Sigmoid colon (tissue), 7 donors: ENCODE data around the gene CACNA2D3. TPM values are rescaled to one million over a fixed set of nuclear protein-coding genes. Genes with fewer than 3 reads are reported as not detected.

Source experiments
- DNase-seq: peaks from one replicate; pipeline ENCODE4 v3.0.0-alpha.2; 2019
- H3K27ac ChIP-seq, 4 donors: fragments of 200-600 bp; sonication (generic); one replicate each; pipeline ENCODE4 v1.5.1; 2016 to 2019; ENCODE audit warnings: mild to moderate bottlenecking in 1 of 4
- H3K27me3 ChIP-seq, 3 donors: fragments of 200-600 bp; sonication (generic); one replicate each; pipeline ENCODE4 v1.5.1; 2019; ENCODE audit warnings: mild to moderate bottlenecking in 1 of 3
- H3K36me3 ChIP-seq, 4 donors: fragments of 200-600 bp; sonication (generic); one replicate each; pipeline ENCODE4 v1.5.1; 2016 to 2019
- H3K4me1 ChIP-seq, 4 donors: fragments of 200-600 bp; sonication (generic); one replicate each; pipeline ENCODE4 v1.5.1; 2017 to 2019
- H3K4me3 ChIP-seq, 4 donors: fragments of 200-600 bp; sonication (generic); one replicate each; pipeline ENCODE4 v1.5.1; 2017 to 2019; ENCODE audit warnings: mild to moderate bottlenecking in 2 of 4, moderate library complexity in 1 of 4
- H3K9me3 ChIP-seq, 4 donors: fragments of 200-600 bp in 3 of 4; sonication (generic) in 3 of 4; one replicate each; pipeline versions ENCODE4 v1.5.1 to v1.6.1; 2013 to 2019
- CTCF ChIP-seq, 4 experiments: fragments of 450-650 bp in 3 of 4; fragments of 200-600 bp in 1 of 4; IDR thresholded peaks; one replicate each; pipeline ENCODE4 v1.5.1; 2016 to 2019; ENCODE audit warnings: antibody characterized with exemption in 4 of 4, mild to moderate bottlenecking in 3 of 4, moderate library complexity in 2 of 4
- EP300 ChIP-seq, 4 donors: sonication (generic); formaldehyde crosslinking; IDR thresholded peaks; one replicate each; pipeline ENCODE4 v1.6.1; 2017; ENCODE audit warnings: antibody characterized with exemption in 4 of 4
- POLR2A ChIP-seq, 2 donors: fragments of 450-650 bp; IDR thresholded peaks; one replicate each; pipeline ENCODE4 v1.6.1; 2016; ENCODE audit warnings: antibody characterized with exemption in 2 of 2, mild to moderate bottlenecking in 2 of 2, moderate library complexity in 2 of 2
- POLR2AphosphoS5 ChIP-seq, 4 donors: sonication (generic); formaldehyde crosslinking; IDR thresholded peaks; one replicate each; pipeline ENCODE4 v1.6.1; 2017; ENCODE audit warnings: antibody characterized with exemption in 4 of 4
- WGBS, 2 donors: extraction: QIAGEN DNeasy Blood & Tissue Kit; methylation state at CpG; one replicate each; pipeline ENCODE4 v1.1.7; 2013; 5-methylcytosine and 5-hydroxymethylcytosine counted together
- intact Hi-C: fragments of 100-400 bp; cut with DNase I; formaldehyde crosslinking; loops from one replicate; pipeline ENCODE4 v1.15.1; 2023
- polyA plus RNA-seq, 3 donors: library from polyadenylated mRNA; stranded (reverse); fragments of 200-250 nt; gene quantifications; one replicate each; pipeline ENCODE4 v1.2.3, GENCODE V29; 2013
- total RNA-seq, 4 donors: library from RNA; depleted of rRNA; stranded (reverse); fragments of >200 nt; gene quantifications; one replicate each; pipeline ENCODE4 v1.1.0, GENCODE V29; 2016
- donor health status: healthy with polysubstance abuse.
- donor health status: Bipolar disorder and iron deficiency.
- donor health status: healthy.

Gene CACNA2D3
- total and polyA plus RNA-seq, 7 donors: 0.32 to 10.2 (median 4.8) TPM; not detected in 1

GRCh38 chr3:54311211-54311747 lies 188.9 kb downstream of the CACNA2D3 start:
- H3K27me3 ChIP-seq: no peaks in the 10 kb centered on the region
- no peak overlapping the region for H3K4me3 ChIP-seq
- no peak for DNase-seq
- H3K36me3 ChIP-seq: no peaks in the 10 kb centered on the region
- intact Hi-C loops: no loop called here
- WGBS, 2 donors: 84 to 85% methylated on average over 6 of the region's 6 CpGs
- H3K9me3 ChIP-seq: peaks cover 0 to 3% (median 0%) of the 10 kb centered on the region in 4 donors
- H3K27ac ChIP-seq: no peak overlapping the region
- H3K4me1 ChIP-seq: no peaks in the 10 kb centered on the region
- TF ChIP-seq POLR2AphosphoS5 (IDR thresholded peaks at IDR 0.05): no peak
- no peak for TF ChIP-seq CTCF (IDR thresholded peaks at IDR 0.05)
- no peak for TF ChIP-seq POLR2A (IDR thresholded peaks at IDR 0.05)
- no peak for TF ChIP-seq EP300 (IDR thresholded peaks at IDR 0.05)

GRCh38 chr3:54312156-54312899 lies 190.0 kb downstream of the CACNA2D3 start:
- intact Hi-C loops: no loop called here
- 73 to 75% methylated on average over 9 of the region's 9 CpGs for WGBS, 2 donors
- H3K4me3 ChIP-seq: no peak overlapping the region
- no peak overlapping the region for H3K27ac ChIP-seq
- H3K36me3 ChIP-seq: no peaks in the 10 kb centered on the region
- H3K27me3 ChIP-seq: no peaks in the 10 kb centered on the region
- no peak for TF ChIP-seq CTCF (IDR thresholded peaks at IDR 0.05)
- DNase-seq: no peak
- peaks cover 0 to 3% (median 0%) of the 10 kb centered on the region in 4 donors for H3K9me3 ChIP-seq
- no peaks in the 10 kb centered on the region for H3K4me1 ChIP-seq

GRCh38 chr3:54313418-54313817 lies 191.1 kb downstream of the CACNA2D3 start:
- Histone ChIP-seq H3K9me3 (peaks cover 0 to 3% (median 0%) of the 10 kb centered on the region in 4 donors), H3K27ac (no peak overlapping the region), H3K27me3 (no peaks in the 10 kb centered on the region), H3K4me1 (no peaks in the 10 kb centered on the region), H3K4me3 (no peak overlapping the region), H3K36me3 (no peaks in the 10 kb centered on the region)
- TF ChIP-seq EP300 (IDR thresholded peaks at IDR 0.05) (no peak), CTCF (IDR thresholded peaks at IDR 0.05) (no peak), POLR2A (IDR thresholded peaks at IDR 0.05) (no peak), POLR2AphosphoS5 (IDR thresholded peaks at IDR 0.05) (no peak)
- WGBS, 2 donors: 89% methylated on average over 5 of the region's 5 CpGs
- intact Hi-C loops: no loop called here
- no peak for DNase-seq

- DNase-seq: no peak
- Histone ChIP-seq H3K9me3 (no peaks in the 10 kb centered on the region), H3K36me3 (no peaks in the 10 kb centered on the region), H3K27me3 (no peaks in the 10 kb centered on the region), H3K4me3 (no peak overlapping the region), H3K4me1 (no peaks in the 10 kb centered on the region), H3K27ac (no peak overlapping the region)
- intact Hi-C loops: no loop called here
- whole genome bisulfite sequencing, 2 donors: 17 to 53% methylated on average over 5 of the region's 5 CpGs
- TF ChIP-seq POLR2AphosphoS5 (IDR thresholded peaks at IDR 0.05): no peak
- no peak for TF ChIP-seq CTCF (IDR thresholded peaks at IDR 0.05)
- no peak for TF ChIP-seq POLR2A (IDR thresholded peaks at IDR 0.05)
- no peak for TF ChIP-seq EP300 (IDR thresholded peaks at IDR 0.05)
Observed at GRCh38 chr3:54321520-54321919, 199.2 kb downstream of the CACNA2D3 start.
